Measurements from ENCODE around the gene AKNA.

The AKNA gene

DNA sequence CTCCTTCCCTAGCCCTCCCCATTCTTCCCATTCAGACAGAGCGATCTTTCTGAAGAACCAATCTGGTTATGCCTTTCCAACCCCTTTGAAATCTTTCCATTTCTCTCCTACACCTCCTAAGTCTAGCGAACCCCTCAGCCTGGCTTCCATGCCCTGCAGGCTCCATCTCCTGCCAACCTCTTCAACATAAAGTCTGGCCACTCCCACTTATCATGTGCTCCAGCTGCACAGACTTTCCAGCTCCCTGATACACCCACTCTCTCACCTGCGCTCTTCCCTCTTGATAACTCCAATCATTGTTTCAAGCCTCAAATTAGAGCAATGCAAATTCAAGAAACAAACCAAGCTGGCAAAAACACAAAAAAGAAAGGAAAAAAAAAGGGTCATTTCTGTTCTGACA, 68.6 kb downstream of the AKNA start:
- DNase-seq (ENCODE audit: low read depth): no peak

DNA sequence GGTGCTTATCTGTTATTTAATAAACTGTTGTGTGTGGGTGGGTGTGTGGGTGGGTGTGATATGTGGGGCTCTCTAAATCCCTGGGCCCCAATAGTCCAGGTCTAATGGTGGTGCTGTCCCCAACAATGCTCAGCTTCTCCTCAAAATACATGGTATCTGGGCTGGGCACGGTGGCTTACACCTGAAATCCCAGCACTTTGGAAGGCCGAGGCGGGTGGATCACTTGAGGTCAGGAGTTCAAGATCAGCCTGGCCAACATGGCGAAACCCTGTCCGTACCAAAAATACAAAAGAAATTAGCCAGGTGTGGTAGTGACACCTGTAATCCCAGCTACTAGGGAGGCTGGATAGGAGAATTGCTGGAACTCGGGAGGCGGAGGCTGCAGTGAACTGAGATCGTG, 69.4 kb downstream of the AKNA start:
- DNase-seq (ENCODE audit: low read depth): no peak

DNA sequence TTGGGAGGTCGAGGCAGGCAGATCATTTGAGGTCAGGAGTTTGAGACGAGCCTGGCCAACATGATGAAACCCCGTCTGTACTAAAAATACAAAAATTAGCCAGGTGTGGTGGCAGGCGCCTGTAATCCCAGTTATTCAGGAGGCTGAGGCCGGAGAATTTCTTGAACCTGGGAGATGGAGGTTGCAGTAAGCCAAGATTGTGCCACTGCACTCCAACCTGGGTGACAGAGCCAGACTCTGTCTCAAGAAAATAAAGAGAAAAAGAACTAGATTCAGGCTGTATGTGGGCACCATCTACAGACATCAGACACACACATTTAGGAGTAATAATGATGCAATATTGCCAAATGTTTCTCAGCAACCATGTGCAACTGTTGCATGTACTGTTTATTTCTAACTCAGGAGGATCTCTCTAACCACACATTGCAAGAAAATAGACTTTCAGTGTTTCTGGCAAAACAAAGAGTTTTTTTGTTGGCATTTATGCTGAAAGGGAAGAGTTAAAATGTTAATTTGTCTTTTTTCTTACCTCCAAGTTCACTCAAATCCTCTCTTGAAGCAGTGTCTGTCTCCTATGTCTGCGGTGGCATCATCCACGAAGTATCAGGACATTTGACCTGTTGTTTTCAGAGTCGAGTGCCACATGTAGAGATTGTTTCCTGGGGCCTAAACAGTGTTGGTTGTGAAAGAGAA, 70.0 kb downstream of the AKNA start:
- peak; percentile 57 for DNase-seq (ENCODE audit: low read depth)

DNA sequence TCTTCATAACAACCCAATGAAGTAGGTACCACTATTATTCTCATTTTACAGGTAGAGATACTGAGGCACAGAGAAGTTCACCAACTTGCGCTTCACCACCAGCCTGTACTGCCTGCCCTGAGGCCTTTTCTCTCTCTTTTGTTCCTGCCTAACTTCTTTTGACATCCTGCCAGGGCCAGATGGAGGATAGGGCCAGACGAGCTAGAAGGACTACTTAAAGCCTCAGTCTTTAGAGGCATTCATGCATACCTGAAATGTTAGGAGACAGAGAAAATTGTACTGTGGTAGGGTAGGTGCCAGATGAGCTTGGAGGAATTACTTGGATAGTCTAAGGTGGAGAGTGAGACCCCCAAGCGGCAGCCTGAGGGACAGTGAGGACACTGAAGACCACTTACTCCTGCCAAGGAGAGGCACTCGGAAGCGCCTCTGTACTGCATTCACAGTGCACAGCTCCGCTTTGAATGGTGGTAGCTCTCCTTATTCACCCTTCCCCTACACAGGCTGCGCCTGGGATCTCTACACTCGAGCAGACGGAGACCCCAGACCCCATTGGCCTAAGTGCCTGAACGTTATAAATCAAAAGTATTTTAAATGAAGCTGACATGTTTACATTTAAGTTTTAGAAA, 71.1 kb downstream of the AKNA start:
- DNase-seq (ENCODE audit: low read depth): no peak

DNA sequence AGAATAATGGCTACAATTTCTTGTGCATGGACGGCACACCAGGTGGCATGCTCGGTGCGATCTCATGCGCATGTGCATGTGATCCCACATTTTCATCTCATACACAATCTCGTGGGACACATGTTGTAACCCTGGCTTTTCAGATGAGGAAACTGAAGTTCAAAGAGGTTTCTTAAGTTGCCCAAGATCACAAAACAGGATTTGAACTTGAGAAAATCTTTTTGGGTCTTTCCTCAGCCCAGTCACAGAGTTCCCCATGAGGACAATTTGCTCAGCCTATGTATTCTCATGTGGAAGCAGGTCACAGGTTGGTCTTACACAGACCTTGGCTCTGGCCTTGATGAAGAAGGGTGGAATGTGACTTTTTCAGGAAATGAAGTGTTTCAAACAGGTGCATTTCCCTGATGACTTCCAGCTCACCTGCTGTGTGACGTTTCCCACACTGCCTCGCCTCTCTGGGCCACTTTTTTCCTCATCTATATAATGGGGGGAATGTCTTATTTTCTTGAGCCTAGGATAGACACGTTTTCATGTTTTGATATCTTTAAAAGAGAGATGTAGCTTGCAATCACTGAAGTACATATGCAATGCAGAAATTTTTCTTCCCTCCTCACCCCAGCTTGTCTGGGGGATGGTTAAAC, 71.9 kb downstream of the AKNA start:
- no peak for DNase-seq (ENCODE audit: low read depth)

DNA sequence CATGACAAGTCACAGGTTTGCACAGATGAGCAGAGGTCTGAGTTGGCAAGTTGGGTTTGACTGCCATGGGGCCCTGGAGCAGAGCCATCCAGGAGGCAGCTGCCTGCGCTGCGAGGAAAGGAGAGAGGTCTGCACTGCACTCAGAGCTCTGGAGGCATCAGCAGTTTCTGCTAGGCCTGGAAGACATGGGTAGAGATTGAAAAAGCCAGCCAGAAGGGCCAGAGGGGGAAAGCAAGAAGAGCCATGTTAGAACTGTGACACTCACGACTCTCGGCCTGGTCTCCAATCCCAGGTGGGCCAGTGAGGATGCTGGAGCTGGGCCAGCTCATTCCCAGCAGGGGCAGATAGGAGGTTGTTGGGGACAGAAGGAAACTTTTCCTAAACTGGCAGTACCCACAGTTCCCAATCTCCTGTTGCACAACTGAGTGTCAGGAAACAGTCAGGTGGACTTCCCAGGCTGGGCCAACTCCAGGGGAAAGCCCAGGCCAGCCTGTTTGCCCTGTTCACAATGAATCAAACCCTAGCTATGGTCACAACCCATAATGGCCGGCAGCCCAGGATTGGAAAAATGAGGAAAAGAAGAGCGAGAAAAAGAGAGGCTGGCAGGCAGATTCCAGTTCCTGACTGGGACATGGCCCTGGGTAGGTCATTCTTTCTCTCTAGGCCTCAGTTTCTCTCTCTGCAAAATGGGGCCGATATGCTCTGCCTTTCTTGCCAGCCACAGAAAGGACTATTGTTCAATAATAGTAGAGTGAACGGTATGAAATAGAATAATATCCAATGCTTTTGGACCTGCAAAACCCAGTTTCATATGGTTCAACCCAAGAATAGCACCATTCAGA, 72.7 kb downstream of the AKNA start:
- no peak for DNase-seq (ENCODE audit: low read depth)

DNA sequence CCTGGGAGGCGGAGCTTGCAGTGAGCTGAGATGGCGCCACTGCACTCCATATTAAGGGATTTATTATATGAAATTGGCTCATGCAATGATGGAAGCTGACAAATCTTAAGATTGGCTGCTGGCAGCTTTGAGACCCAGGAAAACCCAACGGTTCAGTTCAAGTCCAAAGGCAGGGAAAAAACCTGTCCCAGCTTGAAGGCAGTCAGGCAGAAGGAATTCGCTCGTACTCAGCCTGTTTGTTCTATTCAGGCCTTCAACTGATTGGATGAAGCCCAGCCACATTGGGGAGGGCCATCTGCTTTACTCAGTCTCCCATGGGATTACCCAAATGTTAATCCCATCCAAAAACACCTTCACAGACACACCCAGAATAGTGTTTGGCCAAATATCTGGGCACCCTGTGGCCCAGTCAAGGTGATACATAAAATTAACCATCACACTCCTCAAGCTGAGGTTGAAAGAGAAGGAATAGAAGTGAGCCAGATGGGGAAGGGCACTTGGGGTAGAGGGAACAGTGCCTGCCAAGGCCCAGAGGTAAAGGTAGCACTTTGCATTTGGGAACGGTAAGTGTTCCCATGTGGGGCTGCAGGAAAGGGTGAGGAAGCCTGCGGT, 73.4 kb downstream of the AKNA start:
- no peak for DNase-seq (ENCODE audit: low read depth)

DNA sequence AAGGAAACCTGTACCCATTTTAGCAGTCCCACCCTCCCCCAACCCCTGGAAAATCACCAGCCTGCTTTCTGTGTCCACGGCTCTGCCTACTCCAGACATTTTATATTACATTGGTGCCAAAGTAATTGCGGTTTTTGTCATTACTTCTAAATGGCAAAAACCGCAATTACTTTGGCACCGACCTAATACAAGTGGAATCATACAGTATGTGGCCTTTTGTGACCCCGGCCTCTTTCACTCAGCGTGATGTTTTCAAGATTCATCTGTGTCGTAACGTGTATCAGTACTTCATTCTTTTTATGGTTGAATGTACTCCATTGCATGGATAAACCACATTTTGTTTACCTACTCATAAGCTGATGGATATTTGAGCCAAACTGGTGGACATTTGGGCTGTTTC, 74.6 kb downstream of the AKNA start:
- no peak for DNase-seq (ENCODE audit: low read depth)

DNA sequence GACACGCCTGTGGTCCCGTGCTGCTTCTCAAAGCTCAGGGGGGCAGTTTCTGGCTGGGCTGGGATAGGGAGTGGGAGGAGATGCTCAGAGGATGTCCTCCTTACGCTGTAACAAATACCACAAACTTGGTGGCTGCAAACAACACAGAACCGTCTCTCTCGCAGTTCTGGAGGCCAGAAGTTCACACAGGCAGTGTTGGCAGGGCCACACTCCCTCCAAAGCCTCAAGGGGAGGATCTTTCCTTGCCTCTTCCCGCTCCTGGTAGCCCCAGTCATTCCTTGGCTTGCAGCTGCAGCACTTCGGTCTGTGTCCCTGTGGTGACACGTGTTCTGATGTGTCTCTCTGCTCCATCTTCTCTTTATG, 75.3 kb downstream of the AKNA start:
- no peak for DNase-seq (ENCODE audit: low read depth)

DNA sequence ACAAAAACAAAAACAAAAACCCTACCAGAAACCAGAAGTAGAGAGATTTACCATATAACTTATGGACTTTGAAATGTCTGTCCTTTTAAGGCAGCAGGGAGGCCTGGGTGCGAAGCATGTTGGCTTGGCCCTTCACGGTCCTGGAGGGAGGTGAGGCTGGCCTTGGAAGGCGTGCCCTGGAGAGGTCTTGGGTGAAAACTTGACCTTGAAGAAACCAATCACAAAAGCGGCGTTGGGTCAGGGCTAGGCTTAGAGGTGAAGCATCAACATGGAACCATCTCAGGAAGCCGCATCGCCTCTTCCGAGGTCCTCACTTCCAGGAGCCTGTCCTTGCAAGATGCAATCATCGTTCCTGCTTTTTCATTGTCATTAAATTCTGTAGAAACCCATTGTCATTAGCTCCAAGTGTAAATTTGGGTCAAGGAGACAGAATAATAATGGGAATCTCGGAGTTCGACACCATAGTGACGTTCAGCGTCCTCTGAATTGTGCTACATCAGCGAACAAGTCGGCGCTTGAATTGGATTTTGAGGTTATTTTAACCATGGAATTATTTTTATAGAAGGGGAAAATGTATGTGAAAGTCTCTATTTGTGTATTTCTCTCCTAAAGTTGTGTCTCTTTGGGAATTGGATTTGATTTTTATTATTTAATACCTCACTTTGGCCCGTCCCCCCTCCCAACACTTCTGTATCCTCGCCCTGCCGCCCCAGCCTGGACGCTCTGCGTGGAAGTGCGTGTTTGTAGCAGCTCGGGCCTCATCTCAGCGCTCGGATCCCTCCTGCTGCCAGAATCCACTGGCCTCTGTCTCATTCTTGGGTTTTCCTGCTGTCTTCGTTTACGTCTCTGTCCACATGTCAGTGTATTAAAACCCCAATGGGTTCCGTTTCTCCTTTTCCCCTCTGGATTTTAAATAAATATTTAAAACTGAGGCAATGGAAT, 75.9 kb downstream of the AKNA start:
- DNase-seq (ENCODE audit: low read depth): no peak

DNA sequence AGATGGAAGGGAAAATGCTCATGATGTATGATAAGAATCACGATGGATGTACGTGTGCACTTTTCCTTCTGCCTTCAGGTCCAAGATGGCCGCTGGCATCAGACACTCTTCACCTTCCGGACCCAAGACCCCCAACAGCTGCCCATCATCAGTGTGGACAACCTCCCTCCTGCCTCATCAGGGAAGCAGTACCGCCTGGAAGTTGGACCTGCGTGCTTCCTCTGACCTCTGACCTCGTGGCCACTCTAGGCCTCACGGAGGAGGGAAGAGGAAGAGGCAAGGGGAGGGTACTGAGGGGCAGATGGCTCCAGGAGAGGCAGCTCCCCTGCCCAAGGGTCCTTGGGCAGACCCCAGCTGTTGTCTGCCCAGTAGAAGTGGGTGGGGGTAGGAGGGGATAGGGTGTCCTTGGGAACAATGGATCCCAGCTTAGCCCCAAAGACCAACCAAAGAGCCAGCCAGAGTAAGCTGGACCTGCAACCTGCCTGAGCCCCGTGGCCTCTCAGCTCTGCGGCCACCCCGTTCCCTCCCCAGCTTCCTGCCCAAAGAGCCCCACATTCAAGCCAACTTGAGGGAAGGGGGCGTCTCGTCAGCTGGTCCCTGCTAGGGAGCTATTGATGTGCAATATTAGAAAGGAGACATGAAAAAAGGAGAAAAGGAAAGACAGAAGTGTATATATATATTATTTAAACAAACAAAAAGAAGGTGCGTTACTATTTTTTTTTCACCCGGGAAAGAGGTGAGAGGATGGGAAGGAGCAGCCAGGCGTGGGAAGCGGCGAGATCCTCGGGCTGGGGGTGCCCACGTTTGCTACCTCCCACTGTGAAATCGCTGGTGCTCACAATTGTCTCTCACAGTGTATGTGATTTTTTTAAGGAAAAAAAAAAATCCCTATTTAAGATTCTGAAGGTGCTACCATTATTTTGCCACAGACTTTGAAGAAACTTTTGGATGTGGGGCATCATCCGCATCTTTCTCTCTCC, 77.0 kb downstream of the AKNA start:
- DNase-seq (ENCODE audit: low read depth): no peak

DNA sequence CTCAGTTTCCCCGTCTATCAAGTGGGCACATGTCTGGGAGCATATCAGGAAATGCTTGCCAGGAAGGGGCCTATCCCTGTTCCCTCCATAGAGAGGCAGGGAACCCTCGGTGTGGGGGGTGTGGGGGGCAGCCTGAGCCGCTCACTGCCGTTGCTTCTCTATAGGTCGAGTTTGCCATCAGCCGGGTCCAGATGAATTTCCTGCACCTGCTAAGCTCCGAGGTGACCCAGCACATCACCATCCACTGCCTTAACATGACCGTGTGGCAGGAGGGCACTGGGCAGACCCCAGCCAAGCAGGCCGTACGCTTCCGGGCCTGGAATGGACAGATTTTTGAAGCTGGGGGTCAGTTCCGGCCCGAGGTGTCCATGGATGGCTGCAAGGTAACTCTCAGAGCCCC, 78.7 kb downstream of the AKNA start:
- DNase-seq (ENCODE audit: low read depth): no peak

DNA sequence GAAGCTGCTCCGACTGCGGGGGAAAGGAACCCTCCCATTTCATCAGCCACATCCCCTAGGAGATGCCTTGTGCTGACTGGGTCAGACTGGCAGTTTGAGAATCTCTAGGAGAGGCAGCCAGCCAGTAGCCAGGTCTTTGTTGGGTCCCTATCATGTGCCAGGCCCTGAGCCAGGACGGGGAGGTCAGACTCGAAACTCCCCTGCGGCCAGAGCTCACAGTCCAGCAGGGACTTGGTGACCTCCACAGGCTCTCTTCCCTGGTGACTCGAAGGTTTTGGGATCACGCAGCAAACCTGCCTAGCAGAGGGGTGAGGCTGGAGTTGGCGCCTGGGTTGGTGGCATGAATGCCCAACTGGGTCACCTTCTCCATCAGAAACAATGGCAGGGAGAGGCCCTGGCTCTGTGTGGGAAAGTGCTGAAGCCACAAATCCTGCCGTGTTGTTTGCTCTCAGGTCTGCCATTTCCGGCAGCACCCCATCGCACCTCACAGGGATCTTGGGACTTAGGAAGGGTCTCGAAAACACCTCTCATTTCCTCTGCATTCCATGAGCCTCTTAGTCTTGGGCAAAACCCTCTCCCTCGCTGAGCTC, 79.3 kb downstream of the AKNA start:
- no peak for DNase-seq (ENCODE audit: low read depth)

DNA sequence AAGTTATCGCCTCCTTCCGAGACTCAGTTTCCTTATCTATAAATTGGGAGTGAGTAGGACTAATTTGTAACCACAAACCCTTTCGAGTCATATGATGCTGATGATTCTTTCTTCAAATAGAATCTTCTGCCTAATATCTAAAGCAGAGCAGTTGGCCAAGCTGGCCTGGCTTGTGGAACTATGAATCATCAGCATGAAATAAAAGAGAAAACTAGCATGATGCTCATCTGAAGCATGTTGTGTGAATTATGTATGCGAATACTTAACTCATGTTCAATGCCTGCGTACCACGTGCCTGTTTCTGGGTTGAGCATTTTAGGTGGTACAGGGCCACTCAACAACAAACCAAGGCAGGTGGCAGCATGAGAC, 79.9 kb downstream of the AKNA start:
- no peak for DNase-seq (ENCODE audit: low read depth)

DNA sequence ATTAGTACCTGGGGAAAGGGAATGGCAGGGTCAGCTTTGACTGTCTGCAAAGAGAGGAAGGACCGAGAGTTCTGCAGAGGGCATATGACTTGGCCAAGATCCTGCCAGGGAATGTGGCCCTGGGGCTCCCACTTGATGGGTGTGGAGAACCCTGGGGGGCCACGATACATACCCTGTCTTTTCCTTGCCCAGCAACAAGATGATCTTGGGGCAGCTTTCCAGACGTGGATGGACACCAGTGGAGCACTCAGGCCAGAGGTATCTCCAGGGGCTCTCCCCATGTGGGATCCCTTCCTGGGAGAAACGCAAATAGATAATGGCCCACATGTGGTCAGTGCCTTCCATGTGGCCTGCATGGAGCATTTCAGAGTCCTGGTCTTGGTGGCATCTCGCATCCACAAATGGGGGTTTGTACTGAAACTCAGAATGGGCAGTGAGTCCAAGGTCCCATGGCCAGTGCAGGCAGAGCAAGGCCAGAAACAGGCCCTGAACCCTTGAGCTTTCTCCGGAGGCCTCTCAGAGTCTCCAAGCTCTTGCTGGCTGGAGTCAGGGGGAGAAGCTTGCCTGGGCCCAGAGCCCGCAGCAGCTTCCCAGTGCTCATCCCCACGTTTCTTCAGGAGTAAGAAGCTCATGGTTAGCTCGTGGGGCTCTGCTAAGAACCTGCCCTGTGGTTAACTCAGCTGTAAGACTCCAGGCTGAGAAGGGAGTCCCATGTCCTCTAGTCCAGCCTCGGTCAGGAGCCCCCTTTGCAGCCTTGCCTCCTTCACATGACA, 83.2 kb downstream of the AKNA start:
- DNase-seq (ENCODE audit: low read depth): no peak

DNA sequence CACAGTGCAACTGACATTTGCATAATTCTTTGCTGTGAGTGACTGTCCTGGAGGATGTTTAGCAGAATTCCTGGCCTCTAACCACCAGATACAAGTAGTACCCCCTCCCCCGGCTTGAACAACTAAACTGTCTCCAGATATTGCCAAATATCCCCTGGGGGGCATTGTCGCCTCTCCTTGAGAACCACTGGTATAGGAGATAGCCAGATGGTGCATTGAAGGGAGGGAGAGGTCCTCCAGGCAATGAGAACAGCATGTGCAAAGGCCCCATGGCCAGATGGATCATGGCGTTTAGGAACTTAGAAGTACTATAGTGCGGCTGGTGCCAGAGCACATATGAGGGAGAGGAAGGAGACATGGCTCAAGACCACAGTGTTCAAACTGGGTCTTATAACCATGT, 83.8 kb downstream of the AKNA start:
- DNase-seq (ENCODE audit: low read depth): no peak

DNA sequence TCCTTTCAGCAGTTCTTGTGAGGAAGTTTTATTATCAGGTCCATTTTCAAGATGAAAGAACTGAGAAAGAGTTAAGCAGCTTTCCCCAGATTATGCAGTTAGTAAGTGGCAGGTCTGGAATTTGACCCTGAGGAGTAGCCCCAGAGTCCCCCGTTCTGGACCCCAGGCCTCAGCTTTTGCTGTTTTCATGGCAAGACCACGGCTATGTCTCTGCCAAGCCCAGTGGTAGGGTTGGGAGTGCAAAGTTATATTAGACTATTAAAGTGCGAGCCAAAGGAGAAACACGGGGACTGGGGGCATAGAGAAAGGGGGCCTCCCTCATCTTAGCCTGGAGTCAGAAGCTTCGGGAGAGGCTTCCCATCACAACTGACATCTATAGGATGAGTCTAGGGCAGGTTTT, 84.2 kb downstream of the AKNA start:
- no peak for DNase-seq (ENCODE audit: low read depth)

DNA sequence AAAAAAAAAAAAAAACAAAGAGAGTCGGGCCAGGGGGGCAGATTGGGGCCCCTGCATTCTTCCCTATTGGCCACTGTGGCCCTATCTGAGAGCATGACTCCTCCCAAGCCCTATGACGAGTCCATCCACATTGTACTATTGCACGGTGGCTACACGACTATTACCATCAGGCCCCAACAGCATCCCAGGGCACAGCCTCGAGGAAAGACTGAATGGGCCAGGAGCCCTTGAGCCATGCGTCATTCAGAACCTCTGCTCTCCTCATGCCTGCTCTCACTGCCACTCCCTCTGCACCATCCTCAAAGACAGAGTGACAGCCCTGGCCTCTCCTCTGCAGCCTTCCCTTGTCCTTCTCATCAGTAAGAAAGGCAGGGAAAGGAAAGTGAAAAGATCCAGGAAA, 85.1 kb downstream of the AKNA start:
- DNase-seq (ENCODE audit: low read depth): no peak

Data from GM04503 (cell line).